ENCODE data around the gene NELFA.

Gene NELFA

DNA sequence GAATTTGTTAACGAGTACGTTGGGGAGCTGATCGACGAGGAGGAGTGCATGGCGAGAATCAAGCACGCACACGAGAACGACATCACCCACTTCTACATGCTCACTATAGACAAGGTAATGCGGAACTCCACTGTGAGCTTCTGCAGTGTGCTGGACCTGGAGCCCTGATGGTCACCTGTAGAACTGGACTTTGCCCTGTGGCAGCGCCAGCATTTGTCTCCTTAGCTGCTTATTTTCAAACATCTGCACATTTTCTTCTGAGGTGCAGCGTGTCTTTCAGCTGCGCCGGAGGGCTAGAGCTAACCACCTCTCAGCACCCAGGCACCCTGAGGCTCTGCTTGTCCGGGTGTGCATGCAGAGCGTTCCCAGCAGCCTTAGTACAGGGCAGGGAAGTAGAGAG, 47.7 kb downstream of the NELFA start:
- H3K4me3 ChIP-seq (ENCODE audit: low read length), result no peak overlapping the region
- TF ChIP-seq ZNF274 (IDR thresholded peaks at IDR 0.05; ENCODE audit: low read depth, low read length), result no peak

- no peak for TF ChIP-seq ZNF274 (IDR thresholded peaks at IDR 0.05; ENCODE audit: low read depth, low read length)
- no peak overlapping the region for H3K4me3 ChIP-seq (ENCODE audit: low read length)
Observed at GRCh38 chr4:1960170-1960825, 48.5 kb downstream of the NELFA start.

GRCh38 chr4:1959104-1959384, 49.7 kb downstream of the NELFA start:
- no peak overlapping the region for H3K4me3 ChIP-seq (ENCODE audit: low read length)
- TF ChIP-seq ZNF274 (IDR thresholded peaks at IDR 0.05; ENCODE audit: low read depth, low read length), result no peak

DNA sequence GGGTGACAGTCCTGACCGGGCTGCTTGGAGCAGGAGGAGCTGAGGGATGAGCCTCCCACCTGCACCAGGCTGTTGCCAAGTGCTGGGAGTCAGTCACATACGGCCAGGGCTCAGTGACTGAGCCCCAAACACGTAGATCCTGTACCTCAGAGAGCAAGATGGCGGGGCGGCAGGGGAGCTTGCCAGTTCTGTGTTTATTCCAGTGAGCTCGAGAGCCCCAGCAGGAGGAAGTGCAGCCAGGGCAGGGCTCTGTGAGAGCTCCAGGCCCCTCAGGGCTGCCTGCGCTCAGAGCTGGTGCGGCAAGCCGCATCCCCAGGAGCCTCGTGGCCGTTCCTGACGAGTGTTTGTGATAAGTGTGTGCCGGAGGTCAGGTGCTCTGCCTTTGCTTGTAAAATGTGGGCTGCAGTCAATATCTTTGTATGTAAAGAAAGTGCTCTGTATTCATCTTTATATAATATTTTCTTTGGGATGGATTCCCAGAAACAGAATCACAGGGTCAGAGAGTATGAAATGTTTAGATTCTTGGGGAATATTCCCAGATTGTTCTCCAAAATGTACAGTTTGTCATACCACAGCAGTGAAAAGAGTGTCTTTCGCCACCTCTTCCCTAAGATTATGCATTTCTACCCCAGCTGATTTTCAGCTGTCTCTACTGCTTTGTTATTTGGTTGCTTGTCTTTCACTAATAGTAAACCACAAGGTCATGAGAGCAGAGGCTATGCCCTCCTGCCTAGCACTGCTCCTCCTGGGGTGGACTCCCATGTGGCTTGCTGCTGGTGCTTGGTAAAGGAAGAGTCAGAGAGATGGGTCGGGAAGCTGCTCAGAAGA, 50.3 kb downstream of the NELFA start:
- no peak overlapping the region for H3K4me3 ChIP-seq (ENCODE audit: low read length)
- no peak for TF ChIP-seq ZNF274 (IDR thresholded peaks at IDR 0.05; ENCODE audit: low read depth, low read length)

- H3K4me3 ChIP-seq (ENCODE audit: low read length), result no peak overlapping the region
- TF ChIP-seq ZNF274 (IDR thresholded peaks at IDR 0.05; ENCODE audit: low read depth, low read length), result no peak
Observed at GRCh38 chr4:1956631-1957030, 52.1 kb downstream of the NELFA start.

DNA sequence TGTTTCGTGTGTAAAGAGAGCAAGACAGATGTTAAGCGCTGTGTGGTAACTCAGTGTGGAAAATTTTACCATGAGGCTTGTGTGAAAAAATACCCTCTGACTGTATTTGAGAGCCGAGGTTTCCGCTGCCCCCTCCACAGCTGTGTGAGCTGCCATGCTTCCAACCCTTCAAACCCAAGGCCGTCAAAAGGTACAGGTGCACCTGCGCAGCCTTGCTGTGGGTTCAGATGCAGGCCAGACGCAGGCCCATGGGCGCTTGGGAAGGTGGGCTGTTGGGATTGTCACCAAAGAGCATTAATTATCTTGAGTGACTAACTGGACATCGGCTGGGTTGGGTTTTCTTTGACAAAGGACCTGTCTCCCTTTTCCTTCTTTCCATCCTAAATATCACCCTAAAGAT, 55.4 kb downstream of the NELFA start:
- TF ChIP-seq ZNF274 (IDR thresholded peaks at IDR 0.05; ENCODE audit: low read depth, low read length), result no peak
- H3K4me3 ChIP-seq (ENCODE audit: low read length), result no peak overlapping the region

DNA sequence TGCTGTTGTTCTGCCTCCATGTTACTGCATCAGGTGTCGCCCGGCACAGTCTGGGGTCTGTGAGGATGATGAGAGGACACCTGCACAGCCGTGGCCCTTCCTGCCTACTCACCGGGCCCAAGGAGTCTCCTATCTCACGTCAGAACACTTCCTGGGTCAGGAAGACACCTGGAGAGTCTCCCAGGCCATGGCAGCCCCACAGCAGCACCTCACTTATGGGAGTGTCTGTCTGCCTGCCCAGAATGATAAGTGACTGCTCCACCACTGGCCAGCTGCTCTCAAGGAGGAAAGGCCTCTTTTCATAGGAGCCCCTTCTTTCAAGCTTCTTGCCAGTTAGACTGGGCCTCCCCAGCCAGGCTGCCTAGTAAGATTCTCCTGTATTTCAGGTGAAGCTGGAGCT, 56.1 kb downstream of the NELFA start:
- no peak overlapping the region for H3K4me3 ChIP-seq (ENCODE audit: low read length)
- no peak for TF ChIP-seq ZNF274 (IDR thresholded peaks at IDR 0.05; ENCODE audit: low read depth, low read length)

DNA sequence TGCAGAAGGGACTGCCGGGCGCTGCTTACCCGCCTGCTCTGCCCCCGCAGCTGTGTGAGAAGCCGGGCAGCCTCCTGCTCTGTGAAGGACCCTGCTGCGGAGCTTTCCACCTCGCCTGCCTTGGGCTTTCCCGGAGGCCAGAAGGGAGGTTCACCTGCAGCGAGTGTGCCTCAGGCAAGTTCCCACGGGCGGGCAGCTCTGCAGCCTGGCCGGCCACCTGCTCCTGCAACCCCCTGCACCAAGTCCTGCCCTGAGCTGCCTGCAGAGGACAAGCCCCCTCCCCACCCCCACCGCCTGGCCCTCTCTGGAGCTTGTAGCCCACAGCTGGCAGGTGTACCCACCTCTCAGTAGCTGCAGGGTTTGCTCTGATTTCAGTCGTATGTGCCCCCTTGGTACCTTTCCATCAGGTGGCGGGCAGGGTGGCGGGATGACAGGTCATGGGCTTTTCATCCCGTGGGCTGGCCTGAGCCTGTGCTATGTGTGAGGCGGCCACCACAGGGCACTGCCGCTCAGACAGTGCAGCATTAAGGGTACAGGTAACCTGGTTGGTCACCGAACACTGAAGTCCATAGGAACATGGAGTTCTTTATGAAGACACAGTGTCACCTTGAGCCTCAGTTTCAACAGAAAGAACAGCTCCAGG, 56.6 kb downstream of the NELFA start:
- no peak overlapping the region for H3K4me3 ChIP-seq (ENCODE audit: low read length)
- no peak for TF ChIP-seq ZNF274 (IDR thresholded peaks at IDR 0.05; ENCODE audit: low read depth, low read length)

GRCh38 chr4:1950369-1950768, 58.4 kb downstream of the NELFA start:
- no peak overlapping the region for H3K4me3 ChIP-seq (ENCODE audit: low read length)
- TF ChIP-seq ZNF274 (IDR thresholded peaks at IDR 0.05; ENCODE audit: low read depth, low read length), result no peak

DNA sequence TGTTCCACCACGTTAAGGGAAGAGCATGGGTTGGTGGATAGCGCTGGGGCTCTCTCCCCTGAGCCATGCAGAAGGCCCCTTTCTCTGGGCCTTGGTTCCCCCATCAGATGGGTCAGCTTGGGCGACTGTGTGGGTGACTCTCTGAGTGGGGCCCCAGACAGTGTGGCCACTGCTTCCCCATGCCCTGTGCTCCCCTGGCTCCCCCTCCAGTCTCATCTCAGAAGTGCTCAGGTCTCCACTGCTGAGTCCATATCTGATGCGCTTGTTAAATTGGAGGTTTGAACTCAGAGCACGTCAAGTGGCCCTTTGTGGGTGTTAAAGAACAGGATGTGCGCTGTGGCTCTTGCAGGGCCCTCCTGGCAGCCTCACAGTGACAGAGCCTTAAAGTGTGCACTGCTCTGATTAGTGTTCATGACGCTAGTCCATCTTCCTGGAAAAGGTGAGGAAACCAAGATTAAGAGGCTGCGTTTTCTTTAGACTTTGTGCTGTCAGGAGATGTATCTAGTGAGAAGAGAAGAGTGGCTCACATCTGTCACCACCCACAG, 59.8 kb downstream of the NELFA start:
- TF ChIP-seq ZNF274 (IDR thresholded peaks at IDR 0.05; ENCODE audit: low read depth, low read length), result no peak
- no peak overlapping the region for H3K4me3 ChIP-seq (ENCODE audit: low read length)

DNA sequence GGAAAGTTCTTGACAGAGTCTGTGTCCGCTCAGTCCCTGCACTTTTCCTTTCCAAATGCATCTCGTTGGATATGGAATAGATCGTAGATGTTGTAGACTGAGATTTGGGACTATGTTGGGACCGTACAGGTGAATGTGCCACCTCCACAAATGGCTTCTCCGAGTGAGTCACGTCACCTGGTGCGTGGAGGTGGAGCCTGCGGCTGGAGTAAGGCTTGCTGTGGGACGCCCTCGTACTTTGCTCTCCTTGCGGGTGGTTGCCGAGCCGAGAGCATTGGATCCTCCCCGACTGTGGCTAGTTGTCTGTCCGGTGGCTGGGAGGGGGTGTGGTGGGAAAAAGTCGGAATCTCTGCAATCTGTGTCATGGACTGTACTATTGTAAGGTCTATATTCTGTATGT, 60.5 kb downstream of the NELFA start:
- TF ChIP-seq ZNF274 (IDR thresholded peaks at IDR 0.05; ENCODE audit: low read depth, low read length), result no peak

DNA sequence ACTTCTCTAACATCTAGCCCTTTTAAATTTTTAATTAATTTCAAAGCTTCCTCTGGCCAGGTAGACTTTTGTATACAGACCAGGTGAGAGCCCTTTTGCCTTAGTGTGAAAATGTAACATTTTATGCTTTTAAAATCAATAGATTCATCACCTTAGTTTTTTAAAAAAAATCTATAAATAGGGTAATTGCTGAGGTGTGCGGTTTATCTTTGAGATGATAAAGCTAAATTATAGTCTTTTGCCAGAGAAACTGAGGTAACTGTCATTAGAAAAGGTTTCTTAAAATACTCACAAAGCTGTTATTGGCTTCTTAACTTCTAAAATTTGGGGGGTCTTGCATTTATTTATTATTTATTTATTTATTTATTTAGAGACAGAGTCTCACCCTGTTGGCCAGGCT, 62.9 kb downstream of the NELFA start:
- TF ChIP-seq ZNF274 (IDR thresholded peaks at IDR 0.05; ENCODE audit: low read depth, low read length), result no peak
- H3K4me3 ChIP-seq (ENCODE audit: low read length), result no peak overlapping the region

More for the DNA sequence above, 60.5 kb downstream of the NELFA start:
- H3K4me3 ChIP-seq (ENCODE audit: low read length), result no peak overlapping the region

DNA sequence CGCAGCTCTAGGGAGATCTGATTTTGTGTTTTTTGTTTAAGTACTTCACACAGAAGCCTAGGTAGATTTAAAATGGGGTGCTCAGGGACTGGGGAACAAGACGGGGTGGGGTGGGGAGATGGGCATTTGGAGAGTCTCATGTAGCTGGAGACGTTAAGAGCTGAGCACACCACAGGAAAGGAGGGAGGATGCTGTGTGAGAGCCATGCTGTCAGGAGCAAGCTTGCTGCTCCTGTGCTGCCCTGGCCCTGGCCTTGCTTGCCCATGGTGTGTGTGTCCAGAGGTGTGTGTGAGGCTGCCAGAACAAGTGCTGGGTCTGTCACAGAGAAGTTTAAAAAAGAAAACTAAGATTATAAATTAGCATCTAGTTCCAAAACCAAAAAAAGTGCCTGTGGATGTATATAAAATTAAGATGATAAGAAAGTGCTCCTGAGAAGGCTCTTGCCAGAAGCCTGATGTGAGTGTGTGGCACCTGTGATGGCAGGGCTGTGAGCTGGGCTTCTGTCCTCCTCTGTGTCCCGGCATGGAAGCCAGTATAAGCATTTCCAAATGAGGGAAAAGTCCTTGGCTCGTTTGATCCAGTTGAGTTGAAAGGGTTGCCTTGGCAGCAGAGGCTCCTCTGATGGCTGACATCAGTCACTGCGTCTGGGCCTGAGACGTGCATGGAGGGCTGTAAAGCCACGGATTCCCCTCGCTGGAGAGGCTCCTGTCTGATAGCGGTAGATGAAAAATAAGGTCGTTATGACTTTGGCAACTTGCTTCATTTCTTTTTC, 63.5 kb downstream of the NELFA start:
- no peak for TF ChIP-seq ZNF274 (IDR thresholded peaks at IDR 0.05; ENCODE audit: low read depth, low read length)
- no peak overlapping the region for H3K4me3 ChIP-seq (ENCODE audit: low read length)

- H3K4me3 ChIP-seq (ENCODE audit: low read length), result no peak overlapping the region
Observed at GRCh38 chr4:1943928-1944327, 64.8 kb downstream of the NELFA start.

More at GRCh38 chr4:1943928-1944327, 64.8 kb downstream of the NELFA start:
- no peak for TF ChIP-seq ZNF274 (IDR thresholded peaks at IDR 0.05; ENCODE audit: low read depth, low read length)
